Measurements from ENCODE around the gene OR9Q2. TPM values are rescaled to one million over a fixed set of nuclear protein-coding genes. Genes with fewer than 3 reads are reported as not detected.
A peak's percentile ranks its signal among the peaks of the same experiment; 100 is the strongest.

The OR9Q2 gene
- total and polyA plus RNA-seq, 2 donors from 2014 or later: not detected

DNA sequence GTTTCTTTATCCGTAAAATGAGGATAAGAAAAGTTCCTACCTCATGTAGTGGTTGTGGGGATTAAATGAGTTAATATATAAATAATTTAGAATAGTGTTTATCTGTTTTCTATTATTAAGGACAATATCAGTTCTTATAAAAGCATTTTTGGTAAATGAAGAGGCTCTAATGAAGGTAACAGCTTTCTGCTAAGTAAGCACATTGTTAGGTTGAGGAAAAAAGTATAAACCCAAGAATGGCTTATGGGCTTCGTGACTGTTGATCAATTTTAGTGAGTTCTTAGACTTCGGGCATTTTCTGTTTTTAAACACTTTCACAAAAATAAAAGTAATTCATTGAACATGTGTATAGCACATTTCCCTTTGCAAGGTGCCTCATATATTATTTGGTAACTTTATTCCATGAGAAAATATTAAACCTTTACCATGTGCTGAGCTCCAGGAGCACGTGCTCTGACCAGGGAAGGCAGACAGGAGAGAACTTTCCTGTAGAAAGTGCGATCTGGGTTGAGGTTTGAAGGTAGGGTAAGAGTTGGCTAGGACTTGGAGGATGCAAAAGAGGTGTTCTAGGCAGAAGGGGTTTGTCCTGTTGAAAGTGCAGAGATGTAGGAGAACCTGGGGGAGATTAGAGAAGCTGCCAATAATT, 11.3 kb upstream of the OR9Q2 start:
- Histone ChIP-seq H3K27ac (ENCODE audit: low read depth in 2 of 2, low read length in 2 of 2) (no peak overlapping the region), H3K9me3 (ENCODE audit: control insufficient read depth in 2 of 3, insufficient read depth in 1 of 3, low read length in 3 of 3) (no peaks in the 10 kb centered on the region), H3K4me1 (ENCODE audit: control insufficient read depth in 2 of 3, insufficient read depth in 2 of 3, low read depth in 1 of 3, low read length in 3 of 3) (no peaks in the 10 kb centered on the region), H3K36me3 (ENCODE audit: control insufficient read depth in 2 of 3, insufficient read depth in 3 of 3, low read length in 3 of 3) (no peaks in the 10 kb centered on the region), H3K4me3 (ENCODE audit: low read length in 3 of 3) (no peak overlapping the region), H3K9ac (ENCODE audit: low read length in 3 of 3) (no peak overlapping the region), H3K27me3 (ENCODE audit: control insufficient read depth, insufficient read depth, low read length) (no peaks in the 10 kb centered on the region)
- no peak for TF ChIP-seq CTCF (IDR thresholded peaks at IDR 0.05; ENCODE audit: borderline replicate concordance, extremely low read depth, insufficient read depth)
- FAIRE-seq: no peak
- DNase-seq: no peak
- intact Hi-C loops (cut with DNase I): no loop called here

DNA sequence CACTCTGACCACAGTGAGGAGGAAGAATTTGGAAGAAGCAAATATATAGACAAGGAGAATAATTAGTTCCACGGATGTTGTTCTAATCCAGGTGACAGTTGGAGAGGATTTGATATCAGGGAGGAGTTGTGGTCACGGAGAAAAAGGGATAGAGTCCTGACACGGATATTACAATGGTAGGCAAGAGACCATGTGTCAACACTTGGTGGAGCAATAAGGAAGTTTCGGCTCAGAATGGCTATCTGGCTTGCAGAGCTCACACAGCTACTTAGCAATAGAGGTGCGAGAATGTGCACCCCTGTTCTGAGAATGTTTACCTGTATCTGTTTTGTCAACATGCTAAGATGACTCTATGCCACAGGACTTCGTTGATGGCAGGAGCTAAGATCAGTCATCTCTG, 10.4 kb upstream of the OR9Q2 start:
- H3K36me3 ChIP-seq (ENCODE audit: control insufficient read depth in 2 of 3, insufficient read depth in 3 of 3, low read length in 3 of 3): no peaks in the 10 kb centered on the region
- intact Hi-C loops (cut with DNase I): no loop called here
- DNase-seq (no peak), FAIRE-seq (no peak)
- H3K9ac ChIP-seq (ENCODE audit: low read length in 3 of 3): no peak overlapping the region
- H3K9me3 ChIP-seq (ENCODE audit: control insufficient read depth in 2 of 3, insufficient read depth in 1 of 3, low read length in 3 of 3): no peaks in the 10 kb centered on the region
- H3K27ac ChIP-seq (ENCODE audit: low read depth in 2 of 2, low read length in 2 of 2): no peak overlapping the region
- H3K4me3 ChIP-seq (ENCODE audit: low read length in 3 of 3): no peak overlapping the region
- H3K4me1 ChIP-seq (ENCODE audit: control insufficient read depth in 2 of 3, insufficient read depth in 2 of 3, low read depth in 1 of 3, low read length in 3 of 3): no peaks in the 10 kb centered on the region
- no peaks in the 10 kb centered on the region for H3K27me3 ChIP-seq (ENCODE audit: control insufficient read depth, insufficient read depth, low read length)
- TF ChIP-seq CTCF (IDR thresholded peaks at IDR 0.05; ENCODE audit: borderline replicate concordance, extremely low read depth, insufficient read depth): no peak

- Histone ChIP-seq H3K9me3 (ENCODE audit: control insufficient read depth in 2 of 3, insufficient read depth in 1 of 3, low read length in 3 of 3) (no peaks in the 10 kb centered on the region), H3K9ac (ENCODE audit: low read length in 3 of 3) (no peak overlapping the region), H3K27ac (ENCODE audit: low read depth in 2 of 2, low read length in 2 of 2) (no peak overlapping the region), H3K4me1 (ENCODE audit: control insufficient read depth in 2 of 3, insufficient read depth in 2 of 3, low read depth in 1 of 3, low read length in 3 of 3) (no peaks in the 10 kb centered on the region), H3K4me3 (ENCODE audit: low read length in 3 of 3) (no peak overlapping the region), H3K36me3 (ENCODE audit: control insufficient read depth in 2 of 3, insufficient read depth in 3 of 3, low read length in 3 of 3) (no peaks in the 10 kb centered on the region), H3K27me3 (ENCODE audit: control insufficient read depth, insufficient read depth, low read length) (no peaks in the 10 kb centered on the region)
- FAIRE-seq (no peak), DNase-seq (peak in 1 of 5 donors; percentile 48)
- intact Hi-C loops (cut with DNase I): no loop called here
- TF ChIP-seq CTCF (IDR thresholded peaks at IDR 0.05; ENCODE audit: borderline replicate concordance, extremely low read depth, insufficient read depth): no peak
Observed at GRCh38 chr11:58179648-58180047, 9.2 kb upstream of the OR9Q2 start.

DNA sequence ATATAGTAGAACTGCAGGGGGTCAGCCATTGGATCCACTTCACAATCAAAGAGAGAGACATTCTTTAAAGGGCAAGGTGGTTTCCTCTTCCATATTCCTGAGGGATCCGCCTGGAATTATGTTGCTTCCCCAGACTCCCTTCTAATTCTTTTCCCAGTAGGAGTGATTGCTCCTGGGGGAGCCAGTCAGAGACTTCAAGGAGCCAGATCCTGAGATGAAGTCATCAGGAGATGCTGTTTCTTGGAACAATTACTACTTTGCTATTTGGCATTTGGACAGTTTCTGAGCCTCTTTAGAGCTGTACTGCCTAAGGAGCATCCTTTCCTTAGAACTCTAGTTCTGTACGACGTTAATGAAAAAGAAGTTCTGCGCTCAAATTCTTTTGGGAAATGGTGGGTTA, 1.9 kb upstream of the OR9Q2 start:
- no peaks in the 10 kb centered on the region for H3K27me3 ChIP-seq (ENCODE audit: control insufficient read depth, insufficient read depth, low read length)
- no peak overlapping the region for H3K27ac ChIP-seq (ENCODE audit: low read depth in 2 of 2, low read length in 2 of 2)
- H3K9ac ChIP-seq (ENCODE audit: low read length in 3 of 3): no peak overlapping the region
- intact Hi-C loops (cut with DNase I): no loop called here
- DNase-seq (no peak), FAIRE-seq (no peak)
- H3K36me3 ChIP-seq (ENCODE audit: control insufficient read depth in 2 of 3, insufficient read depth in 3 of 3, low read length in 3 of 3): no peaks in the 10 kb centered on the region
- no peak for TF ChIP-seq CTCF (IDR thresholded peaks at IDR 0.05; ENCODE audit: borderline replicate concordance, extremely low read depth, insufficient read depth)
- no peaks in the 10 kb centered on the region for H3K4me1 ChIP-seq (ENCODE audit: control insufficient read depth in 2 of 3, insufficient read depth in 2 of 3, low read depth in 1 of 3, low read length in 3 of 3)
- no peak overlapping the region for H3K4me3 ChIP-seq (ENCODE audit: low read length in 3 of 3)
- no peaks in the 10 kb centered on the region for H3K9me3 ChIP-seq (ENCODE audit: control insufficient read depth in 2 of 3, insufficient read depth in 1 of 3, low read length in 3 of 3)

Measured in kidney (tissue), 14 donors.